ENCODE data around the gene BMI1.

DNA sequence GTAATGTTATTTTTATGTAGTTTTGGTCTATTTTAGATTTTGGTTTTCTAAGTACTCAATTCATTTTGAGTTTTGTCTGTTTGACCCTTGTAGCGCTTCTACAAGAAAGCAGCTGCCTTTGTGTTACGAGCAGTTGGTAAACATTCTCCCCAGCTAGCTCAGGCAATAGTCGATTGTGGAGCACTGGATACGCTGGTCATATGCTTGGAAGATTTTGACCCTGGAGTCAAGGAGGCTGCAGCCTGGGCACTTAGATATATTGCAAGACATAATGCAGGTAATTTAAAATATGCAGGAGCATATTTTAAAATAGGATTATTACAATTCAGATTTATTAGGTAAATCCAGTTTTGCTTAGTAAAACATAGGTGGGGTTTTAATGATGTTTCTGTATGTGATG, 47.5 kb downstream of the BMI1 start:
- TF ChIP-seq, protein P1, sequence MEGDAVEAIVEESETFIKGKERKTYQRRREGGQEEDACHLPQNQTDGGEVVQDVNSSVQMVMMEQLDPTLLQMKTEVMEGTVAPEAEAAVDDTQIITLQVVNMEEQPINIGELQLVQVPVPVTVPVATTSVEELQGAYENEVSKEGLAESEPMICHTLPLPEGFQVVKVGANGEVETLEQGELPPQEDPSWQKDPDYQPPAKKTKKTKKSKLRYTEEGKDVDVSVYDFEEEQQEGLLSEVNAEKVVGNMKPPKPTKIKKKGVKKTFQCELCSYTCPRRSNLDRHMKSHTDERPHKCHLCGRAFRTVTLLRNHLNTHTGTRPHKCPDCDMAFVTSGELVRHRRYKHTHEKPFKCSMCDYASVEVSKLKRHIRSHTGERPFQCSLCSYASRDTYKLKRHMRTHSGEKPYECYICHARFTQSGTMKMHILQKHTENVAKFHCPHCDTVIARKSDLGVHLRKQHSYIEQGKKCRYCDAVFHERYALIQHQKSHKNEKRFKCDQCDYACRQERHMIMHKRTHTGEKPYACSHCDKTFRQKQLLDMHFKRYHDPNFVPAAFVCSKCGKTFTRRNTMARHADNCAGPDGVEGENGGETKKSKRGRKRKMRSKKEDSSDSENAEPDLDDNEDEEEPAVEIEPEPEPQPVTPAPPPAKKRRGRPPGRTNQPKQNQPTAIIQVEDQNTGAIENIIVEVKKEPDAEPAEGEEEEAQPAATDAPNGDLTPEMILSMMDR (IDR thresholded peaks at IDR 0.05) = no peak
- TF ChIP-seq POLR2A (IDR thresholded peaks at IDR 0.05) (no peak), EP300 (IDR thresholded peaks at IDR 0.05) (no peak)
